HuH-7.5 (cell line): ENCODE measurements around the gene SPATS2L.
"Not testable (repeated sequence)": the region's sequence is repeated elsewhere in the genome, so short reads cannot be mapped to it uniquely, and the experiment has no call there.

ENCODE experiments used
- DNase-seq: peaks from one replicate; pipeline ENCODE4 v3.0.0; 2011; ENCODE audit warnings: low spot score

SPATS2L gene

GRCh38 chr2:200320344-200320743, 13.9 kb downstream of the SPATS2L start:
- no peak for DNase-seq

GRCh38 chr2:200320991-200321390, 14.5 kb downstream of the SPATS2L start:
- no peak for DNase-seq

GRCh38 chr2:200321780-200322534, 15.5 kb downstream of the SPATS2L start:
- no peak for DNase-seq

GRCh38 chr2:200322607-200323006, 16.1 kb downstream of the SPATS2L start:
- DNase-seq: no peak

- no peak for DNase-seq
These were observed 17.9 kb downstream of the SPATS2L start for GRCh38 chr2:200324362-200324761.

- DNase-seq: no peak
These were observed 22.9 kb downstream of the SPATS2L start for GRCh38 chr2:200329384-200329783.

GRCh38 chr2:200329798-200330197, 23.3 kb downstream of the SPATS2L start:
- no peak for DNase-seq

GRCh38 chr2:200330351-200331060, 24.0 kb downstream of the SPATS2L start:
- DNase-seq: no peak

GRCh38 chr2:200331061-200331400, 24.5 kb downstream of the SPATS2L start:
- no peak for DNase-seq

- no peak for DNase-seq
These were observed 29.2 kb downstream of the SPATS2L start for GRCh38 chr2:200335657-200336056.

- no peak for DNase-seq
These were observed 30.6 kb downstream of the SPATS2L start for GRCh38 chr2:200336980-200337615.

- no peak for DNase-seq
These were observed 31.1 kb downstream of the SPATS2L start for GRCh38 chr2:200337621-200338020.

- DNase-seq: no peak
These were observed 32.2 kb downstream of the SPATS2L start for GRCh38 chr2:200338692-200339091.

GRCh38 chr2:200340508-200341224, 34.2 kb downstream of the SPATS2L start:
- DNase-seq: no peak

GRCh38 chr2:200341376-200341775, 34.9 kb downstream of the SPATS2L start:
- no peak for DNase-seq

- DNase-seq: no peak
These were observed 35.7 kb downstream of the SPATS2L start for GRCh38 chr2:200342235-200342634.

GRCh38 chr2:200342654-200343053, 36.2 kb downstream of the SPATS2L start:
- no peak for DNase-seq

GRCh38 chr2:200344202-200344601, 37.7 kb downstream of the SPATS2L start:
- DNase-seq: not testable (repeated sequence)

GRCh38 chr2:200345975-200346374, 39.5 kb downstream of the SPATS2L start:
- no peak for DNase-seq

- no peak for DNase-seq
These were observed 40.8 kb downstream of the SPATS2L start for GRCh38 chr2:200347301-200347700.

- no peak for DNase-seq
These were observed 42.5 kb downstream of the SPATS2L start for GRCh38 chr2:200348897-200349563.

GRCh38 chr2:200349868-200350267, 43.4 kb downstream of the SPATS2L start:
- no peak for DNase-seq
